Measurements from ENCODE around the gene ARL8A.
"Not testable (repeated sequence)": the region's sequence is repeated elsewhere in the genome, so short reads cannot be mapped to it uniquely, and the experiment has no call there.

Gene ARL8A

DNA sequence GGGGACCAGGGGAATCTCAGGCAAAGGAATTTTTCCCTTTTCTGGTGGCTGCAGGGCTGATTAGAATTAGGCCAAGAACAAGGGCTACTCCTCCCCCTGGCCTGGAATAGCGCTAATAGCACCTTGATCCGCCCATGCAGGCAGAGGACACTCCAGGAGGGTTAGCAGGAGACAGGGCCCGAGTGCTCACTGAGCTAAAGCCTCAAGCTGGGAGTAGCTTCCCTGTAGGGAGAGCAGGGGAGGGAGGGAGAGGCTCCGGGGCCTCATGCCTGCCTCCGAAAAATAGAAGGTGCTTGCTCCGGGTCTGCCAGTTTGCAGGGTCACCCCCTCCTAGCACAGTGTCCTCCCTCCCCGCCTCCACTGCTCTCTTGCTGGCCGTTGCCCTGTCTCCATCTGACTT, 12.1 kb upstream of the ARL8A start:
- no peak for DNase-seq

DNA sequence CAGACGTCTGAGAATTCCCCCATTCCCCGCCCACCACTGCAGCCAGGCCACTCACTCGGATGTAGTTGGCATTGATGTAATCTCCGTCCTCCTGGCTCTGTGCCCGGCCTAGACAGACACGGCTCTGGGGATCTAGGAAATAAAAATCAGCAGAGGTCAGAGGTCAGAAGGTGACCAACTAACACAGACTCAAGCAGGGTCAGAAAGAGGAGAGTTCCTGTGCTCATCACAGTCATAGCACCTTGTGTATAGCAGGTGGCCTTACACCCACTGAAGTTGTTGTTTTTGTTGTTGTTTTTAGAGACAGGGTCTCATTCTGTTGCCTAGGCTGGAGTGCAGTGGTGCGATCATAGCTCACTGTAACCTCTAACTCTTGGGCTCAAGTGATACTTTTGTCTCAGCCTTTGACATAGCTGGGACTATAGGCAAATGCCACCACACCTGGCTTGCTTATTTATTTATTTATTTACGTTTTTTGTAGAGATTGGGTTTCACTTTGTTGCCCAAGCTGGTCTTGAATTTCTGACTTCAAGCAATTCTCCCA, 11.0 kb upstream of the ARL8A start:
- DNase-seq: no peak

DNA sequence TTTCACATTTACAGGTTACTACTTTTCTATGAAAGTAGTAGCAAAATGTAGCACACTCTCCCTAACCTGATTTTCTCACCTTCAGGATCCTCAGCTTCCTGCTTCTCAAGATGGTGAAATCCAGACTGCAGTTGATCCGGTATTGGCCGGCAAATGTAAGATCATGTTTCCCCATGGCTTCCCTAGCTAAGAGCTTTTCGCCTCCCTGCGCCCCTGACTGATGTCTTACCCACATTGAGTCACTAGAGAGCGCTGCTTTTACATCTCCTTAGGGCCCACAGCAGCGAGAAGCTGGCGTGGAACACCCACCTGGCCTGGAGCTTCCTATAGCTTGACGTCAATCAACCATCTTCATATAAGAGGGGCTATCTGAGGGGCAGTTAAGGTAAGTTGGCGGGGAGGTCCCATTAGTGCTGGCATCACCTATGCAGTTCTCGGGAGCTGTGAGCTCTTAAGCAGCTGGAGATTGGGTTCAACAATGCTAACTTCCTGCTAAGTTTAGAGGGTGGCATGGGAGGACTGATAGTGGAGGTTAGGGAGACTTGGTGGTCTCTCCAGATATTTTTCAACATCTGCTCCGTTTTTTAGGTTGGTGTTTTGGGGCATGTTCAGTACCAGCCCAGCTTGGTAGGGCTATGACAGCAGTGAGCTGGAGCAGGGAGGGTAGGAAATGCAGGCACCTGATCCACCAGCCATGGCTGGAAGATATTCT, 10.4 kb upstream of the ARL8A start:
- DNase-seq: peak; percentile 51

- DNase-seq: no peak
Measured at GRCh38 chr1:202154148-202154765, 9.7 kb upstream of the ARL8A start.

DNA sequence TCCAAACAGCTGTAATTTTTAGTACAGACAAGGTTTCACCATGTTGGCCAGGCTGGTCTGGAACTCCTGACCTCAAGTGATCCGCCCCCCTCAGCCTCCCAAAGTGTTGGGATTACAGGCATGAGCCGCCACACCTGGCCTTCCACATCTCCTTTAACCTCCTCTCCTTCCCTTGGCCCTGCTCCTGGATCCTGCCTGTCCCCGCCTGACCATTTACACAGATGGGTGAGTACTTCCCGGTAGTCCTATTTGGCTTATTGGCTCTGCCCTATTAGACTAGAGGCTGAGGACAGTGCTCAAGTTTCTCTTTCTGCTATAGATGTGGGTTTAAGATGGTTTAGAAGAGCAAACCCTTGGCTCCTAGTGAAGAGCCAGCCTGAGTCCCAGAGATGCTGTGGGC, 8.7 kb upstream of the ARL8A start:
- DNase-seq: no peak

DNA sequence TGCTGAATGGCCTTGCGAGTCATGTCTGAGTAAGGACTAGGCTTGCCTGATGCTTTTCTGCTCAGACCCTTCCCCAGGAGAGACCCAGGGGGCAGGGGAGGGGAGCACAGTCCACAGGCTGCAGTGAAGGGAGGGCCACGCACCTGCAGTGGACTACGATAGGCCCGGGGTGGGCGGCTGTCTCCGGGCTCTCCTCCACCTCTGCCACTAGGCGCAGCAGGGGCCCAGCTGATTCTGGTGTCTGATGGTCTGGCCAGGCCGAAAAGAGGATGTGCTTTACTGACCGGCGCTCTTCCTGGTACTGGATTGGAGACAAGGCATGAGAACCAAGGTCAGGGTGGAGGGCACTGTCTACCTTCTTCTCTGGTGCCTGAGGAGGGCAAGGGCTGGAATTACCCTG, 7.9 kb upstream of the ARL8A start:
- no peak for DNase-seq

- no peak for DNase-seq
Measured at GRCh38 chr1:202151045-202151444, 6.5 kb upstream of the ARL8A start.

DNA sequence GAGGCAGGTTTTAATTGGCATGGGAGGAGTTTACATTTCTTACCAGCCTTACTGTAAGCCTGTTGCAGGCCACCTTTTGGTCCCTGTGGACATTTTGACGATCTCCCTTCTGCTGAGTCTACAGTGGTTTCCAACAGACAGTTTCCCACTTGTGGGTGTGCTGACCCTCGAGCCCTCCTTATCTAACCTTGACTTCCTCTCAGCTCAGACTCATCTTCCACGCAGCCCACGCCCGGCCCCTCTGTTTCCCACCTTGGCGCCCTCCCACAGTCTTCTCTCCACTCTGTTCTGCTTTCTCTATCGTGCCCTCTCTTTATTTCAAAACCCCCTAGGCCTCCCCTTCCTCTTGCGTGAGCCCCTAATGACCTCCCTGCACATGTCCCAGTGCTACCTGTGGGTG, 6.1 kb upstream of the ARL8A start:
- no peak for DNase-seq

GRCh38 chr1:202150187-202150586, 5.7 kb upstream of the ARL8A start:
- no peak for DNase-seq

DNA sequence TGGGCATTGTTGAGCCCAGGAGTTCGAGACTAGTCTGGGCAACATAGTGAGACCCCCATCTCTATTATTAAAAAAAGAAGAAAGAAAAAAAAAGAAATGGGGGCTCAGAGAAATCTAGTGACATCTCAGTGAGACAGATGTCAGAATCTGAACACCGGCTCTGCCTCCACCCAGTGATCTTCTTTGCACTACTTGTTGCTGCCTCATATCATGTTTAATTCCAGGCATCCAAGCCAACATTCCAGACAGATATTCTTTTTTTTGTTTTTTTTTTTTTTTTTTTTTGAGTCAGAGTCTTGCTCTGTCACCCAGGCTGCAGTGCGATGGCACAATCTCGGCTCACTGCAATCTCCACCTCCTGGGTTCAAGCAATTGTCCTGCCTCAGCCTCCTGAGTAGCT, 5.0 kb upstream of the ARL8A start:
- no peak for DNase-seq

GRCh38 chr1:202148391-202148790, 3.9 kb upstream of the ARL8A start:
- no peak for DNase-seq

DNA sequence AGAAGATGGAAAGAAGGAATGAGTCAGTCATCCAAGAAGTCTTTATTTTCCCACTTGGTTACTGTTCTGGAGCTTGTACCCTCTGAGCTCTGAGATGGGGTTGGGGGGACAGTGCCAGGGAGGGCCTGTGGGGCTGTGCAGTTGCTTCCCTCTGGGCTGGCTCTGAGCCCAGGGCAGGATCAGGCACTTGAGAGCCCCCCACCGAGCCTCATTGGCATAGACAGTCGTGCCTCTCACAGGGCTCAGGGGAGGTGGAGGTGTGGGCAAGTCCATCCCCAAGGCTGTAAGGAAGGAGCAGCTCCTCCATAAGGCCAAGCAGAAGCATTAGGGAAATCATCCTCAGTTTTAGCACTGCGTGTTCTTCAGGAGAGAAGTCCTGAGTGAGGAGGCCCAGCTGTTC, 2.5 kb upstream of the ARL8A start:
- no peak for DNase-seq

DNA sequence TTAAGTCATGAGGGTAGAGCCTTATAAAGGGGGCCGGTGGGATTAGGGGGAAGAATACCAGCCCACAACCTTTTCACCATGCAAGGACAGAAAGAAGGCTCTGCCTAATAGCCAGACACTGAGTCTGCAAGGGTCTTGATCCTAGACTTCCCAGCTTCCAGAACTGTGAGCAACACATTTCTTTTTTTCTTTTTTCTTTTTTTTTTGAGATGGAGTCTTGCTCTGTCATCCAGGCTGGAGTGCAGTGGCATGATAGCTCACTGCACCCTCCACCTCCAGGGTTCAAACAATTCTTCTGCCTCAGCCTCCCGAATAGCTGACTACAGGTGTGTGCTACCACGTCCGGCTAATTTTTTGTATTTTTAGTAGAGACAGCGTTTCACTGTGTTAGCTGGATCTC, 1.7 kb upstream of the ARL8A start:
- DNase-seq: no peak

- DNase-seq: not testable (repeated sequence)
Measured at GRCh38 chr1:202145744-202146140, 1.2 kb upstream of the ARL8A start.

DNA sequence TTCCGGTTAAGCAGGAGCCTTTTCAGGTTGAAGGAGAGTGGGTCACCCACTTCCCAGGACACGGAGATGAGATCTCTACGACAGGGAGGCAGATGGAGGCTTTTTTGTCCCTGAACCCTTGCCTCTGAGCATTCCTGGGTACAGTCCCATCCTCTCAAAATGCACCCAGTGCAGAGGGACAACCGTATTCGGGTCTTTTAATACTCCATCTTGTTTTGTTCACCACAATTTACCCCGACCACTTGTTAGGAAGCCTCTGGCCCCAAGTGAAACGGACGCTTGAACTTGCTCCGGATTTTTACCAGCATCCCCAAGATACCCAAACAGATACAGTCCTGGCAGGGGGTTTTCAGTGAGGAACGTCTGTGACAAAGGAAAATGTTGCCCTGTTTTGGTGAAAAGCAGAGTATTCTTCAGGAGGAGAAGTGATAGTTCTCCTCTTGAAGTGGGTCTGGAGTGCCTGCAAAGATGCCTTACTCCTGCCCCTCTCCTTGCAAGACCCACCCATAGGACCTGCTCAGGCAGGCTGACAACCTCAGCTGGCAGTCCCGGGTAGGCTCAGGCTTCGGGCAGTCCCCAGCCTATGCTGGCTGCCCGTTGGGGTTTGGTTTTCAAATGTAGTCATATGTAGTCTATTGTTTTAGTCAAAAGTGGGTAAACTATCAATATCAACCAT, 669 bp upstream of the ARL8A start:
- DNase-seq: no peak

DNA sequence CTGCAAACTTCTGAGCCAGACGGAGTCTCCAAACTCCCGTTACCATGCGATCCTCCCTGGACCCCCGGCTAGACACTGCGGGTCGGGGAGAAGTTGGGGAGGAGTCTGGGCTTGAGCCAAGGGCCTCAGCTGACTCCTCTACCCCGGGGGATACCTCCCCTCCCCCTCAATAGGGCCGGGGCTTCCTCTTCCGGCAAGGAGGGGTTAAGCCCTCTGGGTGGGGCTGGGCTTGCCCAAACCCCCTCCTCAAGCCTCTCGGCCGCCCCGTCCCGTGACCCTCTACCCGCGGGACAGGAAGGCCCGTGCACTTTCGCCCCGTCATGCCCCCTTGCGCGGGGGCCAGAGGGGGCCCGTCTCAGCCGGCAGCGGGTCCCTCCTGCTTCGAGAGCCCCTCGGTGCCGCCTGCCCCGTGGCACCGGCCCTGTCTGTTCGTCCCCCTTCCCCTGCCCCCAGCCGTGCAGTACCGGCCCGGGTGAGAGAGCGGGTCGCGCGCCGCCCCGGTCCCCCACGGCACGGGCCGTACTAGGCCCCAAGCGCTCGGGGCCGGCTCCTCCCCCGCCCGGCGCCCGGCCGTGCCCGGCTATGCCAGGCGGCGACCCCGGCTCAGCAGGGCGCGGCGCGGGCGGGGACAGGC, 652 bp downstream of the ARL8A start:
- peak; percentile 34 for DNase-seq

DNA sequence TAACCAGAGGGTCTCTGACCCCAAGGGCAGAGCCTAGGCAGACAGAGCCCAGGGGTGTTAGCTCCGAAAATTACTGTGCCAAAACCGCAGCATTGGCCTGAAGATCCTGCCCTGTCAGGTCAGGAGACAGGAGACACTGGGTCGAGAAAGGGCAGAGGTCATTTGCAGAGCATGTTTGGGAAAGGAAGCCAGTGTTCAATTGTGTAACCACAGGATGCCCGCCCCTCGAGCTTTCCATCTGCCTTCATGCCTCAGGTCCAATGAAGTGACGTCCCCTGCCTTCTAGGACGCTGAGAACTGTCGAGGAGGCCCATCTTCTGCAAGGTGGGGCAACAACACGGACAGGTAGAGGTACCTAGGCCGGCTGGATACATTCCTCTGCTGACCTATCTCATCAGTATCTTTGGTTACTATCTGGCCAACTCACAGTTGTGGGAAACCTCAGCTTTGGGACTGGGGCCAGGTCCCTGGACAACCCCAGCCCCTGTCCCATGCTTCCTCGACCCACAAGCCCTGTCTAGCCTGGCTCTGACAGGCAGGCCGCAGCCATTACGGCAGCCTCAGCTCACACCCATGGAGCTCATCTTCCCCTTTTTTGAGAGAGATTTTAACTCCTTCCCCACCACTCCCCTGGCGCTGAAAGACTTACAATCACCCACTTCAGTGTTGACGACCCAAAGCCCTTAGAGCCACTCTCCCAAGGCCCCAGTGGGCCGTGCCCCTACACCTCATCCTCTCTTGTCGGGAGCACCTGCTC, 1.3 kb downstream of the ARL8A start:
- no peak for DNase-seq

DNA sequence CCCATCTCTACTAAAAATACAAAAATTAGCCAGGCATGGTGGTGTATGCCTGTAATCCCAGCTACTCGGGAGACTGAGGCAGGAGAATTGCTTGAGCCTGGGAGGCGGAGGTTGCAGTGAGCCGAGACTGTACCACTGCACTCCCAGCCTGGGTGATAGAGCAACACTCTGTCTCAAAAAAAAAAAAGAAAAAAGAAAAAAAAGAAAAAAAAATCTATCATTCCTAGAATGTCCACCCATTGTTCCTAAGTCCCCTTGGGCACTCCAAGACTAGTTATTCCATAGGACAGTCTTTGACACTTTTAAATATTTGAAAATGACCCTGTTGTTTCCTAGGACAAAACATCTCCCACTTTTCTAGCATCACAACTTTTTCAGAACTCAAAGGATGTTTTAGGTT, 3.1 kb downstream of the ARL8A start:
- not testable (repeated sequence) for DNase-seq

- no peak for DNase-seq
Measured at GRCh38 chr1:202140833-202141232, 3.7 kb downstream of the ARL8A start.

- peak; percentile 49 for DNase-seq
Measured at GRCh38 chr1:202135221-202135721, 9.3 kb downstream of the ARL8A start.

- DNase-seq: no peak
Measured at GRCh38 chr1:202134645-202135172, 9.8 kb downstream of the ARL8A start.

GRCh38 chr1:202133989-202134388, 10.5 kb downstream of the ARL8A start:
- DNase-seq: no peak
